8988T (cell line): ENCODE measurements around the gene TSPAN18.

Source experiments
- DNase-seq: peaks from one replicate; pipeline ENCODE4 v3.0.0; 2011

TSPAN18 gene

DNA sequence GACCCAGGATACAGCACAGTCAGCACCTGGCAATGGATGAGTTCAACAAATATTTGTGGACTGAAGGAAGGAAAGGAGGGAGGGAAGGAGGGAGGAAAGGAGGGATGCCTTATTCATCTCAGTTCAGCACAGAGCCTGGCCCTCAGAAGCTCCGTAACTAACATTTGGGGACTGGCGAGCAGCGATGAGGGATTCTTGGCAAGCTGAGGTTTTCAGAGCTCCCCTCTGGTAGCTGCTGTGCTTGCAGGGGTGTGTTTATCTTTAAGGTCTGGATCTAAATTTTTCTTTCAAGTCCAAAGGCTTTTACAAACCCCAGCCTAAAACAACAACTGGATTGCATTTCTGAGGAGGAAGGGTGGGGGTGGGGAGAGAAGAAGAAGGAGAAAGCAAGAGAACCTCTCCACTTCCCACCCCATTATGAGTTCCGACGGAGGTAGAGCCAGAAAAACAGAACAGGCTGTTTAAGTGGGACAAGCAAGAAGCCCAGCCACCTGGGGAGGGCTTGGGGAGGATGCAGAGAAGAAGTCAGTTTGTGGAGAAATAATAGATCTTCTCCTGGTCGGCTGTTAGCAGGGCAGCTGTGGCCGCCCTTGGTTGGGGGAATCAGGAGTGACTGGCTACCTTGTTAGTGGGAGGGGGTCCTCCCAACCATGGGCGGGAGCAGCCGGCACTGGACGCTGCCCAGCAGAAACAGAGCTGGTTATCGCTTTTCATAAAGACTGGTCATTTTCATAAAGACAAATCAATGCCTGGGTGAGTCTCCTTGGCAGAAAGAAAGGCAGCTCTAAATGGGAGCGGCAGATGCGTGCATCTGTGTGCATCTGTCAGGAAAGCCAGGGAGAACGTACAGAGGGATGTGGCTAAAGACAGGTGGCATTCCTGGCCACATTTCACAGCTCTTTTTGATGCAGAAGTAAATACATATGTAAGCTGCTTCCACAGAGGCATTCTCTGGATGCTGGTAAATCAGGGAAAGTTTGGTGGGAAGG lies 78.0 kb downstream of the TSPAN18 start:
- no peak for DNase-seq

- DNase-seq = no peak
Observed at GRCh38 chr11:44805596-44805995, 78.8 kb downstream of the TSPAN18 start.

GRCh38 chr11:44808053-44808753 lies 81.4 kb downstream of the TSPAN18 start:
- no peak for DNase-seq

DNA sequence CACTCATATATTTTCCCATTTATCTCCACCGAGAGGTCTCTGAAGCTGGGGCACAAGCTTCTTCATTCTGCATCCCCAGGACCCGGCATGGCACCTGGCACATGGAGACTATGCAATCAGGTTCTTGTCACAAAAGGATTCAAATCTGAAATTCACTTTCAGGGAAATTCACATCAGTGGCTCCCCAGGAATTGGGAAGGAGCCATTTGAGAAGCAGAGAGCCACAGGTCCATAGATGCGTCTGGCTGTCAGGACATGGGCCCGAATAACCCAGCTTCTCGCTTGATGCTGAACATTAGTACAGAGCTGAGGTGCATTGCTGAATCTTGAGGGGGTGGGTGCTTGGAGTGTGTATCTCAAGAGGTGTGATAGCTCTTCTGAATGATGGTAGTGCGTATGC lies 82.5 kb downstream of the TSPAN18 start:
- no peak for DNase-seq

- DNase-seq = no peak
Observed at GRCh38 chr11:44811841-44812448, 85.2 kb downstream of the TSPAN18 start.

DNA sequence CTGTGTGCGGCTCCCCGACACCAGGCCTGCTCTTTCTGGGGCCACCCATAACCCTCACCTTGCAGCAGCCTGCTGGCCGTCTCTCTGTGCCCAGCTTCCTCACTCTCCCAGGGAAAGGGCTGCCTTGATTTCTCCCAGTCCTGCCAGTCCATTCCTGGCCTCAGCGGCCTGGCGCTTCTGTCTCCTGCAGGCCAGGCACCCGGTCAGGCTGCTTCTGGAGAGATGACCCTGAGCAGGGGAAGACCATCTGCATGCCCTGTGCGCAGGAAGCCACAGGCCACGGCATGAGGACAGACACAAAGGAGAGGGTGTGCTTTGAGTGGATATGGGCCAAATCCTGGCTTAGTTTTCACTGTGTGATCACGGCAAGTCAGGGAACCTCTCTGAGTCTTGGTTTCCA lies 86.2 kb downstream of the TSPAN18 start:
- no peak for DNase-seq

DNA sequence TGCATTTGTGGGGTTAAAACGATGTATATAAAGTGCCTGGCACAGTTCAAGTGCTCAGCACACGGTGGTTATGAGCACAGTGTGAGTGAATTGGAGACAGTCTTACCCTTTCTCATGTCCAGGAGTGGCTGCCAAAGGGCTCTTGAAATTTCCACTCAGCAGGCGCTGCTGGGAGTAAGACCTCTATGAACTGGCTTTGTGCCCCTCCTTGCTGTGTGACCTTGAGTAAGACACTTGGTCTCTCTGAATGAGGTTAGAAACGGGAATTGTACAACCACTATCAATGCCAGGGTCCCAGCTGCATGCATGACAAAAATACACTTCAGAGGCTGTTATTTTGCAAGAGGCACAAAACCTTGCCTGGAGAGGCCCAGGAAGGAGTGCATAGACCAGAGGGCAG lies 86.6 kb downstream of the TSPAN18 start:
- DNase-seq = no peak

DNA sequence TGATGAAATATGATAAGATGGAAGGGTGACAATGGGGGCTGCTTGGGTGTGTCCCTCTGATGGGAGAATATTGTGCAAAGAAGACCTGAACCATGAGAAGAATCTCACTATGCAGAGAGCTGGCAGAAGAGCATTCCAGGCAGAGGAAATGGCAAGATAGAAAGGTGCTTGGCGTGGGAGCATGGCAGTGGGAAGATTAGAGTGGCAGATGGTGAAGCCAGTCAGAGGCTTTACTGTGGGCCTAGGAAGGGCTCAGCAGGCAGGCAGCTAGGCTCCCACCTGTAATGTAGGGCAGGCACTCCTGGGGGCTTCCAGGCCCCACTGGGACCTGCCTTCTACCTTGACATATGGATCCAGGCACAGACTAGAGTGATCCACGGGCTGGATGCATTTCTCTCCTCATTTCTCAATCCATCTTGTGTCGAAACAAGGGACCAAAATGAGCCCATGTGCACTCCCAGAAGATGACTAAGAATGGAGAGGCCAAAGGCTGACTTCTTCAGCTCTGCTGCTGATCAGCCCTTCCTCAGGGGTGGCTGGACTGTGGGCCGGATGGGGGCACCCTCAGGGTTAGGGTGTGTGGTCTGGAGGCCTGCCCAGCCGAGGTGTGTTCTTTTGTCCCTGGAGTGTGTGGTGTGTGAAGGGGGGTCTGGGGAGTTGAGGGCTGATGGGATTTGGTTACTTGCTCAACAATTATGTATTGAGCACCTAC lies 88.3 kb downstream of the TSPAN18 start:
- DNase-seq = no peak

- no peak for DNase-seq
Observed at GRCh38 chr11:44815917-44816456, 89.2 kb downstream of the TSPAN18 start.

- no peak for DNase-seq
Observed at GRCh38 chr11:44816761-44817160, 90.0 kb downstream of the TSPAN18 start.

- DNase-seq = no peak
Observed at GRCh38 chr11:44817207-44817949, 90.6 kb downstream of the TSPAN18 start.

- no peak for DNase-seq
Observed at GRCh38 chr11:44818110-44818509, 91.3 kb downstream of the TSPAN18 start.

DNA sequence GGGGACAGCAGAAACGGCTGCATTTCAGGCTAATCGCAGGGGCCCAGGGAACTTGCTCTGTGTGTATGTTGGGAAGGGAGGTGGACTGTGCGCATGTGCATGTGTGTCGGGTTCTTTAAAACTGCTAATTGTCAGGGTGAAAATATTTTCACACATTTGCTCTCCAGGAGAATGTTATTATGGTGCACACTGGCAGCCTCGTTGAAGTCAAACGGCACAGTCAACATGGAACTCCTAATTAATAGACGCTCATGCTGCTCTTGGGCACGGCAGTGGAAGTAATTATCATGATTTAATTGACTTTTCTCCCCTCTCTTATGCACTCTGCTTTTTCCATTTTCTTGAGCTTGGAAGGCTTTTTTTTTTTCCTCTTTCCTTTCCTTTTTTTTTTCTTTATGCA lies 92.6 kb downstream of the TSPAN18 start:
- no peak for DNase-seq

GRCh38 chr11:44822369-44822768 lies 95.6 kb downstream of the TSPAN18 start:
- DNase-seq = no peak

- no peak for DNase-seq
Observed at GRCh38 chr11:44823006-44823405, 96.2 kb downstream of the TSPAN18 start.

GRCh38 chr11:44823868-44824267 lies 97.1 kb downstream of the TSPAN18 start:
- DNase-seq = no peak

- DNase-seq = no peak
Observed at GRCh38 chr11:44824300-44824704, 97.5 kb downstream of the TSPAN18 start.

DNA sequence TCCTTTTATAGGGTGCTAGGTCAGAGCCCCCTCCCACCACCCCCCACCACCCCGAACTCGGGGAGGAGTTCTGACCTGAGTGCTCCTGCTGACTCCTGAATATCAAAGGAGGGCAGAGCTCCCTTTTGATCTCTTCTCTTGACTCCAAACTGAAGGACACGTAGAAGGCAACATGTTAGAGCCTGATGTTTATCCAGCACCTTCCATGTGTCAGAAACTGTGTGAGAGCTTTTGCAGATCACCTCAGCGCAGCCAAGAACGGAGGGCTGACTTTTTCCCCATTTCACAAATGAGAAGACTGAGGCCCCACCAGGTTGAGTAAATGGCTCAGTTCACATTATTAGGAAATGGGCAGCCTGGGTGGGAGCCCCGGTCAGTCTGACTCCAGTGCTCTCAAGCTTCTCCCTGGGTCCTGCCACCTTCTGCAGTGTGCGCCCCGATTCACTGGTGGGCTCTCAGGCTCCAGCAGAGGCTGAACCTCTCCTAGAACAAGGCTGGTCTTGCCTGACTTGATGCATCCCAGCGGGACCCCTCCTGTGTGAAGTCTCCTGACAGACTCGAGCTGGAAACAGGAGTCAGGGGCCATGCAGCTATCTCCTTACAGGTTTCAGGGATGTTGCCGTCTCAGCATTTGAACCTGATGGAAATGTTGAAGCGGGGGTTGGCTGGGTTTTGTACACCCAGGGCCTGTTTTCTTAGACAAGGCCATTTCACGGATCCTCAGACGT lies 98.5 kb downstream of the TSPAN18 start:
- no peak for DNase-seq

GRCh38 chr11:44826922-44827643 lies 100.3 kb downstream of the TSPAN18 start:
- no peak for DNase-seq

- DNase-seq = no peak
Observed at GRCh38 chr11:44828296-44828695, 101.5 kb downstream of the TSPAN18 start.

- no peak for DNase-seq
Observed at GRCh38 chr11:44829838-44830237, 103.1 kb downstream of the TSPAN18 start.
